ENCODE data around the gene PPFIA3. TPM values are rescaled to one million over a fixed set of nuclear protein-coding genes. Genes with fewer than 3 reads are reported as not detected.

Gene PPFIA3
- total RNA-seq, 1 experiment from 2014 or later: 27.3 TPM

GRCh38 chr19:49149652-49150105 is 30.3 kb downstream of the PPFIA3 start (continued):
- TF ChIP-seq AR (CRISPR knock-in tag; IDR thresholded peaks at IDR 0.05) (no peak), ZNF263 (CRISPR knock-in tag; IDR thresholded peaks at IDR 0.05; ENCODE audit: low read depth) (peak; percentile 55; the same call in 1 of the 2 replicates), SP1 (CRISPR knock-in tag; conservative IDR thresholded peaks at IDR 0.05) (peak; percentile 50; the same call in 1 of the 2 replicates), RORB (CRISPR knock-in tag; IDR thresholded peaks at IDR 0.05) (no peak), ATF2 (CRISPR knock-in tag; IDR thresholded peaks at IDR 0.05; ENCODE audit: borderline replicate concordance, low read depth) (no peak), ARID4B (CRISPR knock-in tag; IDR thresholded peaks at IDR 0.05; ENCODE audit: borderline replicate concordance) (peak; percentile 67; the same call in 1 of the 2 replicates), TP53 (CRISPR knock-in tag; IDR thresholded peaks at IDR 0.05) (no peak), EMX1 (CRISPR knock-in tag; IDR thresholded peaks at IDR 0.05) (no peak), ATF1 (CRISPR knock-in tag; IDR thresholded peaks at IDR 0.05) (no peak), E2F1 (CRISPR knock-in tag; IDR thresholded peaks at IDR 0.05) (no peak)
- TF ChIP-seq, protein P1, sequence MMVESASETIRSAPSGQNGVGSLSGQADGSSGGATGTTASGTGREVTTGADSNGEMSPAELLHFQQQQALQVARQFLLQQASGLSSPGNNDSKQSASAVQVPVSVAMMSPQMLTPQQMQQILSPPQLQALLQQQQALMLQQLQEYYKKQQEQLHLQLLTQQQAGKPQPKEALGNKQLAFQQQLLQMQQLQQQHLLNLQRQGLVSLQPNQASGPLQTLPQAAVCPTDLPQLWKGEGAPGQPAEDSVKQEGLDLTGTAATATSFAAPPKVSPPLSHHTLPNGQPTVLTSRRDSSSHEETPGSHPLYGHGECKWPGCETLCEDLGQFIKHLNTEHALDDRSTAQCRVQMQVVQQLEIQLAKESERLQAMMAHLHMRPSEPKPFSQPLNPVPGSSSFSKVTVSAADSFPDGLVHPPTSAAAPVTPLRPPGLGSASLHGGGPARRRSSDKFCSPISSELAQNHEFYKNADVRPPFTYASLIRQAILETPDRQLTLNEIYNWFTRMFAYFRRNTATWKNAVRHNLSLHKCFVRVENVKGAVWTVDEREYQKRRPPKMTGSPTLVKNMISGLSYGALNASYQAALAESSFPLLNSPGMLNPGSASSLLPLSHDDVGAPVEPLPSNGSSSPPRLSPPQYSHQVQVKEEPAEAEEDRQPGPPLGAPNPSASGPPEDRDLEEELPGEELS (CRISPR knock-in tag; IDR thresholded peaks at IDR 0.05): 0 out of 2 replicates have a peak, but pooled peaks have one; percentile 69

GRCh38 chr19:49150106-49150943 is 31.0 kb downstream of the PPFIA3 start:
- Mint-ChIP-seq H3K4me1 (peaks cover 36% of the 10 kb centered on the region), H3K9me3 (peaks cover 14% of the 10 kb centered on the region), H3K4me3 (peak overlapping the region; percentile 92), H3K27me3 (ENCODE audit: low read depth) (peaks cover 55% of the 10 kb centered on the region), H3K36me3 (peaks cover 9% of the 10 kb centered on the region), H3K27ac (peak overlapping the region; percentile 91)
- POLR2A ChIA-PET: interaction anchor here (0.6 to 2.5 kb wide), 11 partner anchors 14 to 345 kb away, joined by 3 to 8 read pairs (median 4); partner anchors contain the start of genes BAX, GYS1, LIN7B and RPS11
- ATAC-seq (peak; percentile 2; the same call in 1 of the 2 replicates), DNase-seq (ENCODE audit: low spot score) (peak; percentile 83)
- CTCF ChIA-PET: interaction anchor here (0.5 to 7.9 kb wide), 15 partner anchors 11 to 157 kb away, joined by 3 to 98 read pairs (median 8); partner anchors contain the start of genes GYS1, LIN7B and RUVBL2
- TF ChIP-seq AR (CRISPR knock-in tag; IDR thresholded peaks at IDR 0.05) (no peak), ZNF671 (CRISPR knock-in tag; IDR thresholded peaks at IDR 0.05) (0 out of 2 replicates have a peak, but pooled peaks have one; percentile 16), TP53 (CRISPR knock-in tag; IDR thresholded peaks at IDR 0.05) (0 out of 2 replicates have a peak, but pooled peaks have one; percentile 42), NR3C1 (CRISPR knock-in tag; conservative IDR thresholded peaks at IDR 0.05; ENCODE audit: low read depth) (no peak), FOXP1 (CRISPR knock-in tag; IDR thresholded peaks at IDR 0.05; ENCODE audit: borderline replicate concordance) (0 out of 2 replicates have a peak, but pooled peaks have one; percentile 36), SMAD4 (CRISPR knock-in tag; IDR thresholded peaks at IDR 0.05) (0 out of 2 replicates have a peak, but pooled peaks have one; percentile 30), E2F5 (CRISPR knock-in tag; IDR thresholded peaks at IDR 0.05) (peak; percentile 2; the same call in 1 of the 2 replicates)
